Measurements from ENCODE around the gene MTOR. TPM values are rescaled to one million over a fixed set of nuclear protein-coding genes. Genes with fewer than 3 reads are reported as not detected.

Gene MTOR
- total RNA-seq, 1 donor from 2014 or later = 43.6 TPM

DNA sequence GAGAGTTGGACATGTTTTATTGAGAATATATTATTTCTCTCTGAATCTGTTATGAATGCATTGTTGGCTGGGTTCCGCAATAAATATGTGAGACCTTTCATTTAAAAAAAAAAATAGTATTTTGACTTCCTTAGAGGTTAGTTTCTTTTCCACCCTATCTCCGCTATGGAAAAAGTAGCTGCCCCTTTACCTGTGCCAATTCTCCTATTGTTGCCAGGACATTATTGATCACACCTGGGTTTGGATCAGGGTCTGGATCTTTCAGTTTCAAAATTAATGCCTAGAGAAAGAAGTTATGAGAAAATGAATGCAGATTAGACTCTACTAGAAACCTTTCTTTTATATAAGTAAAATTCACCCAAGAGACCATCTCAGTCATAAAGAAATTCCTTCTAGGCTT is 29.1 kb downstream of the MTOR start:
- TF ChIP-seq EZH2 (IDR thresholded peaks at IDR 0.05; ENCODE audit: insufficient read depth, low read length) = no peak
- TF ChIP-seq, protein P1, sequence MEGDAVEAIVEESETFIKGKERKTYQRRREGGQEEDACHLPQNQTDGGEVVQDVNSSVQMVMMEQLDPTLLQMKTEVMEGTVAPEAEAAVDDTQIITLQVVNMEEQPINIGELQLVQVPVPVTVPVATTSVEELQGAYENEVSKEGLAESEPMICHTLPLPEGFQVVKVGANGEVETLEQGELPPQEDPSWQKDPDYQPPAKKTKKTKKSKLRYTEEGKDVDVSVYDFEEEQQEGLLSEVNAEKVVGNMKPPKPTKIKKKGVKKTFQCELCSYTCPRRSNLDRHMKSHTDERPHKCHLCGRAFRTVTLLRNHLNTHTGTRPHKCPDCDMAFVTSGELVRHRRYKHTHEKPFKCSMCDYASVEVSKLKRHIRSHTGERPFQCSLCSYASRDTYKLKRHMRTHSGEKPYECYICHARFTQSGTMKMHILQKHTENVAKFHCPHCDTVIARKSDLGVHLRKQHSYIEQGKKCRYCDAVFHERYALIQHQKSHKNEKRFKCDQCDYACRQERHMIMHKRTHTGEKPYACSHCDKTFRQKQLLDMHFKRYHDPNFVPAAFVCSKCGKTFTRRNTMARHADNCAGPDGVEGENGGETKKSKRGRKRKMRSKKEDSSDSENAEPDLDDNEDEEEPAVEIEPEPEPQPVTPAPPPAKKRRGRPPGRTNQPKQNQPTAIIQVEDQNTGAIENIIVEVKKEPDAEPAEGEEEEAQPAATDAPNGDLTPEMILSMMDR (IDR thresholded peaks at IDR 0.05; ENCODE audit: insufficient read depth, low read depth, low read length) = no peak
- Histone ChIP-seq H3K4me1 (ENCODE audit: insufficient read depth, low read length) (peaks cover 6% of the 10 kb centered on the region), H4K20me1 (ENCODE audit: insufficient read depth, low read length) (no peaks in the 10 kb centered on the region), H3K79me2 (ENCODE audit: insufficient read depth, low read length) (no peaks in the 10 kb centered on the region), H3K4me3 (ENCODE audit: insufficient read depth, low read depth, low read length) (no peak overlapping the region), H3K9me3 (ENCODE audit: insufficient read depth, low read depth, low read length) (no peaks in the 10 kb centered on the region), H2AFZ (ENCODE audit: low read depth, low read length) (no peak overlapping the region), H3K36me3 (ENCODE audit: insufficient read depth, low read length) (peaks cover 75% of the 10 kb centered on the region), H3K27ac (ENCODE audit: low read depth, low read length) (no peak overlapping the region), H3K4me2 (ENCODE audit: low read length) (no peak overlapping the region), H3K27me3 (ENCODE audit: insufficient read depth, low read length) (no peaks in the 10 kb centered on the region), H3K9ac (ENCODE audit: low read length) (no peak overlapping the region)
- Mint-ChIP-seq H3K4me3 (ENCODE audit: unreplicated experiment) (no peak overlapping the region), H3K27me3 (ENCODE audit: low read depth, unreplicated experiment) (no peaks in the 10 kb centered on the region), H3K9me3 (ENCODE audit: unreplicated experiment) (no peaks in the 10 kb centered on the region), H3K27ac (ENCODE audit: unreplicated experiment) (no peak overlapping the region), H3K4me1 (ENCODE audit: low read depth, unreplicated experiment) (no peaks in the 10 kb centered on the region), H3K36me3 (ENCODE audit: low read depth, unreplicated experiment) (peaks cover 28% of the 10 kb centered on the region)
- no peak for DNase-seq (ENCODE audit: low read depth)
- no peak for FAIRE-seq

DNA sequence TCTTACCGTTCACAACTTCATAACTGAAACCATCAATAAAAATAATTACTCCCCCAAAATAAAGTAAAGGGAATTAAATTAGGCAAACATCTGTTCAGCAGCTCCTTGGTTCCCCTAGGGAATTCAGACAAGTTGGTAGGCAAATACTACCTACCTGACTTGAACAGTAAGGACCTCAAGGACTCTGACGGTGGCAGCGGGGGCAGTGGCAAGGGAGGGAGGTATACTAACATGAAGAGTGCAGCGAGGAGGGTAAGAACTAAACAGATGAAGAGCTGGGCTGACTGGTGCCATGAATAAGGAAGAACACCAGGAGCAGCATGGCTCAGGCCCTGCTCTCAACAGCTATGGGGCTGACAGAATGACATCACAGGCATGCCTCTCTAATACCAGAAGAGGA is 33.1 kb downstream of the MTOR start:
- Histone ChIP-seq H3K36me3 (ENCODE audit: insufficient read depth, low read length) (peaks cover 63% of the 10 kb centered on the region), H3K4me2 (ENCODE audit: low read length) (no peak overlapping the region), H3K9ac (ENCODE audit: low read length) (no peak overlapping the region), H3K27me3 (ENCODE audit: insufficient read depth, low read length) (no peaks in the 10 kb centered on the region), H3K79me2 (ENCODE audit: insufficient read depth, low read length) (no peaks in the 10 kb centered on the region), H2AFZ (ENCODE audit: low read depth, low read length) (no peak overlapping the region), H3K4me1 (ENCODE audit: insufficient read depth, low read length) (no peaks in the 10 kb centered on the region), H3K27ac (ENCODE audit: low read depth, low read length) (no peak overlapping the region), H3K9me3 (ENCODE audit: insufficient read depth, low read depth, low read length) (no peaks in the 10 kb centered on the region), H3K4me3 (ENCODE audit: insufficient read depth, low read depth, low read length) (no peak overlapping the region), H4K20me1 (ENCODE audit: insufficient read depth, low read length) (no peaks in the 10 kb centered on the region)
- peaks cover 26% of the 10 kb centered on the region for H3K36me3 Mint-ChIP-seq (ENCODE audit: low read depth, unreplicated experiment)
- no peak overlapping the region for H3K4me3 Mint-ChIP-seq (ENCODE audit: unreplicated experiment)
- no peak overlapping the region for H3K27ac Mint-ChIP-seq (ENCODE audit: unreplicated experiment)
- FAIRE-seq = no peak
- peaks cover 7% of the 10 kb centered on the region for H3K4me1 Mint-ChIP-seq (ENCODE audit: low read depth, unreplicated experiment)
- TF ChIP-seq EZH2 (IDR thresholded peaks at IDR 0.05; ENCODE audit: insufficient read depth, low read length) = no peak
- TF ChIP-seq, protein P1 (IDR thresholded peaks at IDR 0.05; ENCODE audit: insufficient read depth, low read depth, low read length) = no peak
- DNase-seq (ENCODE audit: low read depth) = no peak
- H3K27me3 Mint-ChIP-seq (ENCODE audit: low read depth, unreplicated experiment) = no peaks in the 10 kb centered on the region
- no peaks in the 10 kb centered on the region for H3K9me3 Mint-ChIP-seq (ENCODE audit: unreplicated experiment)

DNA sequence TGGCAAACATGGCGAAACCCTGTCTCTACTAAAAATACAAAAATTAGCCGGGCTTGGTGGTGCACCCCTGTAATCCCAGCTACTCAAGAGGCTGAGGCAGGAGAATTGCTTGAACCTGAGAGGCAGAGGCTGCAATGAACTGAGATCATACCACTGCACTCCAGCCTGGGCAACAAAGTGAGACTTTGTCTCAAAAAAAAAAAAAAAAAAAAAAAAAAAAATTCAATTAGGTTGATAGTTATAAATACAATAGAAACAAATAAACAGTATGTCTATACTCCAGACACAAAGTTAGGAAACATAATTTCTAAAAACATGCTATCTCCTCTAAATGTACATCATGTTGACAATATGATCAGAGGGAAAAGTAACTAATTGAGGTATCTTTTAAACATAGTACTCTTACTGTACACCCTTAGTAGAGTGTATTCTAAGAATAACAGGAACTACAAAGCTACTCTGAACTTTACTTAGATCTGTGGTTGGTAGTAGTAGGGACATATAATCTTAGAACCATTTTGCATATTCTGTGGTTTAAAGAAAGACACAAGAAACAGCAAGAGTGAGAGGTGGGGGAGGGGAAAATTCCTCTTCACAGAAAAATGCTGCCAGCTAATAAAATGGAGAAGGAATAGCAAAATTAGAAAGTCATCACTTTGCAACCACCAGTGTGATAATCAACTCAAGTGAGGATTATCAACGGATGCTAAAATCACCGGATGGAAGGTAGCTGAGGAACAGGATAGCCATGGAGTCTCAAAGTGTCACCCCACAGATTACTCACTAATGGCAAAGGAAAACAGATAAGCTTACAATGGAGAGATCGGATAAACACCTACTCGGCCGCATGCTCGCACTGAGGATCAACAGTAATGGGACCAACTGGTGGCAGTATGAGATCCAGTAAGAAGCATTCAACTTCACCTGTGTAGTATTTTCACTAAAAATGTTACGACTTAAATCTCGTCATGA is 35.0 kb downstream of the MTOR start:
- no peak for FAIRE-seq
- H3K36me3 Mint-ChIP-seq (ENCODE audit: low read depth, unreplicated experiment) = peaks cover 20% of the 10 kb centered on the region

More for the DNA sequence above, 35.0 kb downstream of the MTOR start:
- no peaks in the 10 kb centered on the region for H3K27me3 Mint-ChIP-seq (ENCODE audit: low read depth, unreplicated experiment)
- no peak overlapping the region for H3K27ac Mint-ChIP-seq (ENCODE audit: unreplicated experiment)
- Histone ChIP-seq H4K20me1 (ENCODE audit: insufficient read depth, low read length) (no peaks in the 10 kb centered on the region), H3K4me3 (ENCODE audit: insufficient read depth, low read depth, low read length) (no peak overlapping the region), H3K27ac (ENCODE audit: low read depth, low read length) (no peak overlapping the region), H3K79me2 (ENCODE audit: insufficient read depth, low read length) (no peaks in the 10 kb centered on the region), H3K4me1 (ENCODE audit: insufficient read depth, low read length) (no peaks in the 10 kb centered on the region), H3K36me3 (ENCODE audit: insufficient read depth, low read length) (peaks cover 52% of the 10 kb centered on the region), H3K9ac (ENCODE audit: low read length) (no peak overlapping the region), H3K9me3 (ENCODE audit: insufficient read depth, low read depth, low read length) (no peaks in the 10 kb centered on the region), H2AFZ (ENCODE audit: low read depth, low read length) (no peak overlapping the region), H3K4me2 (ENCODE audit: low read length) (no peak overlapping the region), H3K27me3 (ENCODE audit: insufficient read depth, low read length) (no peaks in the 10 kb centered on the region)
- H3K9me3 Mint-ChIP-seq (ENCODE audit: unreplicated experiment) = no peaks in the 10 kb centered on the region
- no peak overlapping the region for H3K4me3 Mint-ChIP-seq (ENCODE audit: unreplicated experiment)
- peaks cover 7% of the 10 kb centered on the region for H3K4me1 Mint-ChIP-seq (ENCODE audit: low read depth, unreplicated experiment)
- DNase-seq (ENCODE audit: low read depth) = no peak
- TF ChIP-seq, protein P1 (IDR thresholded peaks at IDR 0.05; ENCODE audit: insufficient read depth, low read depth, low read length) = no peak
- no peak for TF ChIP-seq EZH2 (IDR thresholded peaks at IDR 0.05; ENCODE audit: insufficient read depth, low read length)
